ENCODE results near the gene GOLGA6L7.
"Not testable (repeated sequence)": the region's sequence is repeated elsewhere in the genome, so short reads cannot be mapped to it uniquely, and the experiment has no call there.

DNA sequence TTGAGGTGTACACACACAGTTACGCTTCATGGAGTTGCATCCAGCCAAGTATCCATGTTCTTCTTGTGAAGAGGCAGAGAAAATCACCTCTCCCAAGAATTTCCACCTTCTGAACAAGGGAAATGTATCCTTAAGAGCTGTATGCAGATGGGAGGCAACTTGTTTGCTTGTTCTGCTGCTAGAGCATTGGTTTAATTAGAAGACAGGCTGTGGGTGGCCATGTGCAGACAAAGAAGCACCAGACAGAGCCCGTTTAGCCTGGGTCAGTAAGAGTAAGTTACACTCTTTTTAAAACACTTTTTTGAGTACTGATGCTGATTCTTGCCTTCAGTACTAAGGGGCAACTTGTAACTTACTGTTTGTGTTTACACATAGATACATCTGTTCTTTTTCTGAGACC lies 50.2 kb downstream of the GOLGA6L7 start:
- TF ChIP-seq, protein P1, sequence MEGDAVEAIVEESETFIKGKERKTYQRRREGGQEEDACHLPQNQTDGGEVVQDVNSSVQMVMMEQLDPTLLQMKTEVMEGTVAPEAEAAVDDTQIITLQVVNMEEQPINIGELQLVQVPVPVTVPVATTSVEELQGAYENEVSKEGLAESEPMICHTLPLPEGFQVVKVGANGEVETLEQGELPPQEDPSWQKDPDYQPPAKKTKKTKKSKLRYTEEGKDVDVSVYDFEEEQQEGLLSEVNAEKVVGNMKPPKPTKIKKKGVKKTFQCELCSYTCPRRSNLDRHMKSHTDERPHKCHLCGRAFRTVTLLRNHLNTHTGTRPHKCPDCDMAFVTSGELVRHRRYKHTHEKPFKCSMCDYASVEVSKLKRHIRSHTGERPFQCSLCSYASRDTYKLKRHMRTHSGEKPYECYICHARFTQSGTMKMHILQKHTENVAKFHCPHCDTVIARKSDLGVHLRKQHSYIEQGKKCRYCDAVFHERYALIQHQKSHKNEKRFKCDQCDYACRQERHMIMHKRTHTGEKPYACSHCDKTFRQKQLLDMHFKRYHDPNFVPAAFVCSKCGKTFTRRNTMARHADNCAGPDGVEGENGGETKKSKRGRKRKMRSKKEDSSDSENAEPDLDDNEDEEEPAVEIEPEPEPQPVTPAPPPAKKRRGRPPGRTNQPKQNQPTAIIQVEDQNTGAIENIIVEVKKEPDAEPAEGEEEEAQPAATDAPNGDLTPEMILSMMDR (IDR thresholded peaks at IDR 0.05; ENCODE audit: insufficient read depth, low read depth, low read length), result not testable (repeated sequence)
- TF ChIP-seq EZH2 (IDR thresholded peaks at IDR 0.05; ENCODE audit: insufficient read depth, low read length), result not testable (repeated sequence)

All from astrocyte (in vitro differentiated cells and primary cell).